Measurements from ENCODE around the gene KAT8. TPM values are rescaled to one million over a fixed set of nuclear protein-coding genes. Genes with fewer than 3 reads are reported as not detected.

Gene KAT8
- total and polyA plus RNA-seq, 2 of the 4 experiments (the other 2 are of a cell fraction), result 19.4 to 27.4 TPM

GRCh38 chr16:31157136-31157535 lies 39.7 kb downstream of the KAT8 start:
- POLR2A ChIA-PET (ENCODE audit: unreplicated experiment), result no interaction called here
- dilution Hi-C loops (cut with HindIII; ENCODE audit: low sequenced_read_pairs, unreplicated experiment), result no loop called here
- no TSS peak for BruUV-seq (replicated peaks)

More at GRCh38 chr16:31157136-31157535, 39.7 kb downstream of the KAT8 start:
- H3K14ac ChIP-seq (replicated peaks; ENCODE audit: low read depth, low read length), result no peak overlapping the region
- TF ChIP-seq CEBPB (IDR thresholded peaks at IDR 0.05; ENCODE audit: low read depth, low read length), result no peak
- no peaks in the 10 kb centered on the region for H3K79me1 ChIP-seq (ENCODE audit: low read depth in 1 of 2, low read length in 2 of 2)
- H3K23ac ChIP-seq (ENCODE audit: low read depth, low read length), result no peak overlapping the region
- no peak overlapping the region for H4K5ac ChIP-seq (ENCODE audit: low read depth, low read length)
- H2AFZ ChIP-seq (replicated peaks; ENCODE audit: low read length, poor library complexity), result peak overlapping the region; percentile 16
- in situ Hi-C loops (cut with MboI; ENCODE audit: low sequenced_read_pairs) (no loop called here), intact Hi-C loops (cut with micrococcal nuclease) (no loop called here)
- H4K91ac ChIP-seq (ENCODE audit: insufficient read depth, low read depth, low read length), result no peak overlapping the region
- no peak overlapping the region for H2BK5ac ChIP-seq (ENCODE audit: low read depth, low read length, poor library complexity, severe bottlenecking)
- H3K56ac ChIP-seq (ENCODE audit: extremely low read depth, insufficient read depth, low read length), result no peak overlapping the region
- H2BK120ac ChIP-seq (ENCODE audit: low read depth, low read length), result no peak overlapping the region
- H4K20me1 ChIP-seq (ENCODE audit: insufficient read depth, low read length), result no peaks in the 10 kb centered on the region
- no peaks in the 10 kb centered on the region for H3K9me3 ChIP-seq (ENCODE audit: control insufficient read depth, insufficient read depth, low read length)
- no peak overlapping the region for H3K9ac ChIP-seq (ENCODE audit: low read depth, low read length)
- H4K8ac ChIP-seq (ENCODE audit: low read depth in 2 of 2, low read length in 2 of 2), result no peak overlapping the region
- no peak overlapping the region for H3K18ac ChIP-seq (ENCODE audit: low read depth, low read length)
- DNase-seq, result no peak
- ATAC-seq (ENCODE audit: low read depth), result no peak
- no peaks in the 10 kb centered on the region for H3K36me3 ChIP-seq (ENCODE audit: control insufficient read depth, insufficient read depth, low read length)
- CTCF ChIA-PET, result interaction anchor here (0.7 to 2.9 kb wide), 2 partner anchors 11 to 15 kb away, joined by 4 to 13 read pairs; no protein-coding TSS in a partner anchor
- 46% methylated on average over 3 of the region's 8 CpGs; no CpG with 5 or more reads in 1 of the 2 experiments for WGBS, 2 experiments (ENCODE audit: extremely low coverage in 2 of 2, insufficient read length in 1 of 2)
- H2AK9ac ChIP-seq (replicated peaks; ENCODE audit: low read depth, low read length, poor library complexity), result no peak overlapping the region
- H2BK20ac ChIP-seq (ENCODE audit: low read depth, low read length), result no peak overlapping the region
- H3K4me3 ChIP-seq (ENCODE audit: insufficient read depth, low read depth, low read length), result no peak overlapping the region
- no peak overlapping the region for H3K4ac ChIP-seq (ENCODE audit: low read depth, low read length)
- no peak overlapping the region for H3K4me2 ChIP-seq (ENCODE audit: low read depth, low read length)
- no peak overlapping the region for H3K27ac ChIP-seq (ENCODE audit: insufficient read depth, low read length)
- no peaks in the 10 kb centered on the region for H3K9me1 ChIP-seq (ENCODE audit: insufficient read depth, low read length)
- H2BK15ac ChIP-seq (ENCODE audit: low read depth, low read length), result no peak overlapping the region
- H2AK5ac ChIP-seq (ENCODE audit: low read depth, low read length), result no peak overlapping the region
- no peaks in the 10 kb centered on the region for H3K4me1 ChIP-seq (ENCODE audit: control insufficient read depth, insufficient read depth, low read length)
- H3K27me3 ChIP-seq (ENCODE audit: control insufficient read depth, insufficient read depth, low read length), result peaks cover 2% of the 10 kb centered on the region
